ENCODE data around the gene AVPI1.

DNA sequence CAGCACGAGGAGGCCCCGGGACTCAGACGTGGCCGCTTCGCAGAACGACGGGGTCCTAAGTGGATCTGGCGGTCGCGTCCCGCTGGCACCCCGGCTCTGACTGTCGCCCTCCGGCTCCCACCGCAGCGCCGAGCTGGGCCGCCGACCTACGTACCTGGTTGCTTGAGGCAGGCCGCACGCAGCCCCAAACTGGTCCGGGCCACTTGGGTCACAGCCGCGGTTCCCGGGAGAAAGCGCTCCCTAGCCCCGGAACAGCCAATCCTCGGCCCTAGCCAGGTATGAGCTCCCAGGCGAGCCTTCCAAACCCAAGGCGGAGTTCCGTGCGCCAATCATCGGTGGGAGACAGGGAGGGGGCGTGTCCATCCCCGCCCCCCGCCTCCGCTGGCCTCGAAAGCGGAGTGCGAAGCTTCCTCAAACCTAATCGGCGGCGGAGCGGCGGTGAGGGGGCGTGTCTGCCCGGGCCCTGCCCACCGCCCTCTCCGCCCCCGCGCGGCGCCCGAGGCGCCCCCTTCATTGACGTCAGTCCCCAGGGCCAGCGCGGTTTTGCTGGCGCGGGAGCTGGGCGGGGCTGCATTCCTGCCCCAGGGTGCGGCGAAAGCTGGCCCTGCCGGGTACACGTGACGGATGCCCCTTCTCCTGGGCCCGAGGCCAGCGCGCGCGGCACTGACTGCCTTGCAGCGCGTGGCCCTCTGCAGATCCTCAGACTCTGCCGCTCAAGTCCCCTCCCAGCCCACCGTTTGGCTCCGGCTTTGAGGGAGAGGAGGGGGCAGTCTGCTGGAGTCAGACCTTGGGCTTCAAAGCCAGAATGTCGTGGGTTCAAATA lies at the start of gene AVPI1:
- TF ChIP-seq, protein P1, sequence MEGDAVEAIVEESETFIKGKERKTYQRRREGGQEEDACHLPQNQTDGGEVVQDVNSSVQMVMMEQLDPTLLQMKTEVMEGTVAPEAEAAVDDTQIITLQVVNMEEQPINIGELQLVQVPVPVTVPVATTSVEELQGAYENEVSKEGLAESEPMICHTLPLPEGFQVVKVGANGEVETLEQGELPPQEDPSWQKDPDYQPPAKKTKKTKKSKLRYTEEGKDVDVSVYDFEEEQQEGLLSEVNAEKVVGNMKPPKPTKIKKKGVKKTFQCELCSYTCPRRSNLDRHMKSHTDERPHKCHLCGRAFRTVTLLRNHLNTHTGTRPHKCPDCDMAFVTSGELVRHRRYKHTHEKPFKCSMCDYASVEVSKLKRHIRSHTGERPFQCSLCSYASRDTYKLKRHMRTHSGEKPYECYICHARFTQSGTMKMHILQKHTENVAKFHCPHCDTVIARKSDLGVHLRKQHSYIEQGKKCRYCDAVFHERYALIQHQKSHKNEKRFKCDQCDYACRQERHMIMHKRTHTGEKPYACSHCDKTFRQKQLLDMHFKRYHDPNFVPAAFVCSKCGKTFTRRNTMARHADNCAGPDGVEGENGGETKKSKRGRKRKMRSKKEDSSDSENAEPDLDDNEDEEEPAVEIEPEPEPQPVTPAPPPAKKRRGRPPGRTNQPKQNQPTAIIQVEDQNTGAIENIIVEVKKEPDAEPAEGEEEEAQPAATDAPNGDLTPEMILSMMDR (optimal IDR thresholded peaks at IDR 0.05 in 1 of 3, IDR thresholded peaks at IDR 0.05 in 1 of 3, conservative IDR thresholded peaks at IDR 0.05 in 1 of 3; ENCODE audit: extremely low read depth in 1 of 3, insufficient read depth in 2 of 3, low read length in 3 of 3): no peak
- TF ChIP-seq EZH2 (IDR thresholded peaks at IDR 0.05; ENCODE audit: low read length): no peak
